ENCODE measurements around the gene TNFRSF1A. TPM values are rescaled to one million over a fixed set of nuclear protein-coding genes. Genes with fewer than 3 reads are reported as not detected.

Gene TNFRSF1A
- total RNA-seq, 1 experiment from 2014 or later: 76.7 TPM

DNA sequence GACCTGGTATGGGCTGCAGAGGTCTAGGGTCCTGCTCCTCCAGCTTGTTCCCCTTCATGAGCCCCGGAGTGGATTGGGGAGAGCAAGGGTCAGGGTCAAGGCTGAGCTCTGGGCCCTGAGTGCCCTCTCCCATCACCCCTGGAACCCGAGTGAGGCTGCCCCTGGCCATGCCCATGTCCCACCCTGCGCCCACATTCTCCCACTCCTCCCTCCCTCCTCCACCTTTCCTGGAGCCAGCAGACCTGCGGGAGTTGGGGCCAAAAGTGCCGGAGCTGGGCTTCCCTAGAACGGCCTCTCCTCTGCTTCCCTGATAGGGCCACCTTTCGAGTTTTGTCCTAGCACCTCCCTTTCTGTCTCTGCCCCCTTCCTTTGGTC lies 32.9 kb upstream of the TNFRSF1A start:
- no TSS peak for BruUV-seq (replicated peaks)
- Mint-ChIP-seq H3K4me1 (ENCODE audit: low read depth, unreplicated experiment) (peaks cover 74% of the 10 kb centered on the region), H3K36me3 (ENCODE audit: insufficient read depth, unreplicated experiment) (peaks cover 56% of the 10 kb centered on the region), H3K27me3 (ENCODE audit: unreplicated experiment) (no peaks in the 10 kb centered on the region), H3K9me3 (ENCODE audit: low read depth, unreplicated experiment) (no peaks in the 10 kb centered on the region), H3K4me3 (ENCODE audit: low read depth, unreplicated experiment) (peak overlapping the region; percentile 67), H3K27ac (ENCODE audit: unreplicated experiment) (peak overlapping the region; percentile 50)
- TF ChIP-seq, protein P1, sequence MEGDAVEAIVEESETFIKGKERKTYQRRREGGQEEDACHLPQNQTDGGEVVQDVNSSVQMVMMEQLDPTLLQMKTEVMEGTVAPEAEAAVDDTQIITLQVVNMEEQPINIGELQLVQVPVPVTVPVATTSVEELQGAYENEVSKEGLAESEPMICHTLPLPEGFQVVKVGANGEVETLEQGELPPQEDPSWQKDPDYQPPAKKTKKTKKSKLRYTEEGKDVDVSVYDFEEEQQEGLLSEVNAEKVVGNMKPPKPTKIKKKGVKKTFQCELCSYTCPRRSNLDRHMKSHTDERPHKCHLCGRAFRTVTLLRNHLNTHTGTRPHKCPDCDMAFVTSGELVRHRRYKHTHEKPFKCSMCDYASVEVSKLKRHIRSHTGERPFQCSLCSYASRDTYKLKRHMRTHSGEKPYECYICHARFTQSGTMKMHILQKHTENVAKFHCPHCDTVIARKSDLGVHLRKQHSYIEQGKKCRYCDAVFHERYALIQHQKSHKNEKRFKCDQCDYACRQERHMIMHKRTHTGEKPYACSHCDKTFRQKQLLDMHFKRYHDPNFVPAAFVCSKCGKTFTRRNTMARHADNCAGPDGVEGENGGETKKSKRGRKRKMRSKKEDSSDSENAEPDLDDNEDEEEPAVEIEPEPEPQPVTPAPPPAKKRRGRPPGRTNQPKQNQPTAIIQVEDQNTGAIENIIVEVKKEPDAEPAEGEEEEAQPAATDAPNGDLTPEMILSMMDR (IDR thresholded peaks at IDR 0.05; ENCODE audit: unreplicated experiment): no peak
- intact Hi-C loops (cut with micrococcal nuclease; ENCODE audit: unreplicated experiment): loop anchor here (10.0 kb wide), 2 partner anchors 50 to 160 kb away; no protein-coding TSS in a partner anchor
- DNase-seq: no peak
- CTCF ChIA-PET: interaction anchor here (0.6 to 1.4 kb wide), 8 partner anchors 12 to 477 kb away, joined by 3 to 7 read pairs (median 4); partner anchors contain the start of genes USP5 and ZNF384

GRCh38 chr12:6374028-6374785 lies 32.3 kb upstream of the TNFRSF1A start:
- H3K4me3 Mint-ChIP-seq (ENCODE audit: low read depth, unreplicated experiment): peak overlapping the region; percentile 67
- no peak for DNase-seq
- no peaks in the 10 kb centered on the region for H3K9me3 Mint-ChIP-seq (ENCODE audit: low read depth, unreplicated experiment)
- BruUV-seq (replicated peaks): no TSS peak
- H3K27me3 Mint-ChIP-seq (ENCODE audit: unreplicated experiment): no peaks in the 10 kb centered on the region
- peaks cover 57% of the 10 kb centered on the region for H3K36me3 Mint-ChIP-seq (ENCODE audit: insufficient read depth, unreplicated experiment)
- TF ChIP-seq, protein P1 (IDR thresholded peaks at IDR 0.05; ENCODE audit: unreplicated experiment): no peak
- peak overlapping the region; percentile 81 for H3K27ac Mint-ChIP-seq (ENCODE audit: unreplicated experiment)
- H3K4me1 Mint-ChIP-seq (ENCODE audit: low read depth, unreplicated experiment): peaks cover 78% of the 10 kb centered on the region
- intact Hi-C loops (cut with micrococcal nuclease; ENCODE audit: unreplicated experiment): loop anchor here (10.0 kb wide), 2 partner anchors 49 to 159 kb away; no protein-coding TSS in a partner anchor
- CTCF ChIA-PET: interaction anchor here (0.6 to 1.4 kb wide), 7 partner anchors 11 to 315 kb away, joined by 3 to 7 read pairs (median 4); partner anchors contain the start of gene ZNF384

DNA sequence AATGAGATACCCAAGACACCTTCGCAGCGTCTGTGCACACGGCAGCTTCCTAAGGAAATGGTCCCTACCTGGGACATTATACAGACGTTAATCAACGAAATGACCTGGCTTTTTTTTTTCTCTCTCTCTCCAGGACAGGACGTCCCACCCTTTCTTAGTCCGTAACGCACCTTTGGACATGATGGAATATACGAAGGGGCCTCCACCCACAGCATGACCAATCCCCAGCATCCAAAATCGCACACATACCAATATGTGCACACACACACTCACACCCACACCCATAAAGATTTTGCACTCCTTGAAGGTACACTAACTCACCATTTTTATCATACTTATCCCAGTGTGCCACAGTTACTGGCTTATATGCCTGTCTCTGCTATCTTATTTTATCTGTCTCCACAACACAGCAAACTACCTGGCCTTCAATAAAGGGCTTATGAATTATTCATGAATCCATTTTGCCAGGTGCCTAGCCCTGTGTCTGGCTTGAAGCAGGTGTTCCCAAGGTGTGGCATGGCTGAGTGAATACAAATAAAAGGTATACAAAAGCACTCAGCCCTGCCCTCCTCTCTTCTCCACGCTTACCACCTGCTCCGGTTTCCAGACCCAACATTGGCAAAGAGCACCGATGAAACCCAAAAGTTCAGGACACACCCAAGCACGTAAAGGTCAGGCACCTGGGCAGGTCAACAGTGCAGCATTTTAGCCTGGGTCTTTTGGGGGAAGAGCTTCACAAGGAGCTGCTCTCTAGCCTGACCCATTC lies 31.3 kb upstream of the TNFRSF1A start:
- Mint-ChIP-seq H3K4me3 (ENCODE audit: low read depth, unreplicated experiment) (peak overlapping the region; percentile 67), H3K27ac (ENCODE audit: unreplicated experiment) (peak overlapping the region; percentile 81), H3K36me3 (ENCODE audit: insufficient read depth, unreplicated experiment) (peaks cover 57% of the 10 kb centered on the region), H3K4me1 (ENCODE audit: low read depth, unreplicated experiment) (peaks cover 85% of the 10 kb centered on the region), H3K27me3 (ENCODE audit: unreplicated experiment) (no peaks in the 10 kb centered on the region), H3K9me3 (ENCODE audit: low read depth, unreplicated experiment) (no peaks in the 10 kb centered on the region)
- intact Hi-C loops (cut with micrococcal nuclease; ENCODE audit: unreplicated experiment): loop anchor here (10.0 kb wide), 2 partner anchors 48 to 158 kb away; no protein-coding TSS in a partner anchor
- TF ChIP-seq, protein P1 (IDR thresholded peaks at IDR 0.05; ENCODE audit: unreplicated experiment): no peak
- BruUV-seq (replicated peaks): TSS peak; percentile 14
- CTCF ChIA-PET: interaction anchor here (0.8 to 1.4 kb wide), 4 partner anchors 10 to 93 kb away, joined by 3 to 5 read pairs (median 4); partner anchors contain the start of gene TNFRSF1A
- DNase-seq: no peak

DNA sequence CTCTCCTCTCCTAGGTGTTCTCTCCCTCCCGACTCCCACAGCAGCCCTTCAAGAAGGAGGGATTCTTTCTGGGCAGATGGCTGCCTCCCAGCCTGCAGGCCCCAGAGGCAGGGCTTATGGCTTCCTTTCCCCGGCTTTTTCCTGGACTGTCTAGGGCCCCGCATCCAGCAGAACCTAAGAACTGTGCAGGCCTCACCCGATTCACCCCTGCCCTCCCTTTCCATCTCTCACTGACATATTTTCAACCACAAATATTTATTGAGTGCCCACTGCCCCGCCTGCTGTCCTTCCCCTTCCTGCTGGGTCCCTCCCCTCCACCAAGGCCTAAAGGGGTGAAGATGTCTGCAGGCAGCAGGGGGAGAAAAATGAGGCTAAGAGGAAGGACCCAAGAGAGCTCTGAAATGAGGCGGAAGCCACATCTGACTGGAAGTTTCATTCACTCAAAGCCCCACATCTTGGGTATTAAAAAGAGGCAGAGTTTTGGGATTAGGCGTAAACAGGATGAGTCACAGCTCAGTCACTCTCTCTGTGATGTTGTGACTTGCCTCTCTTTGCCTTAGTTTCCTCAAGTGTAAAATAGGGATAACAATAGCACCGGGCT lies 30.6 kb upstream of the TNFRSF1A start:
- intact Hi-C loops (cut with micrococcal nuclease; ENCODE audit: unreplicated experiment): loop anchor here (10.0 kb wide), 2 partner anchors 48 to 158 kb away; no protein-coding TSS in a partner anchor
- DNase-seq: peak; percentile 78
- Mint-ChIP-seq H3K4me3 (ENCODE audit: low read depth, unreplicated experiment) (peak overlapping the region; percentile 67), H3K9me3 (ENCODE audit: low read depth, unreplicated experiment) (no peaks in the 10 kb centered on the region), H3K36me3 (ENCODE audit: insufficient read depth, unreplicated experiment) (peaks cover 57% of the 10 kb centered on the region), H3K4me1 (ENCODE audit: low read depth, unreplicated experiment) (peaks cover 82% of the 10 kb centered on the region), H3K27ac (ENCODE audit: unreplicated experiment) (peak overlapping the region; percentile 81), H3K27me3 (ENCODE audit: unreplicated experiment) (no peaks in the 10 kb centered on the region)
- BruUV-seq (replicated peaks): no TSS peak
- TF ChIP-seq, protein P1 (IDR thresholded peaks at IDR 0.05; ENCODE audit: unreplicated experiment): no peak
- CTCF ChIA-PET: interaction anchor here (0.6 to 2.2 kb wide), 5 partner anchors 30 to 93 kb away, joined by 3 to 18 read pairs (median 3); partner anchors contain the start of gene TNFRSF1A

Data from Calu3 (cell line).